A549 (cell line): ENCODE data around the gene TMEM217. TPM values are rescaled to one million over a fixed set of nuclear protein-coding genes. Genes with fewer than 3 reads are reported as not detected.

ENCODE experiments used
- ATAC-seq, 2 experiments: fragments of 200-7000 bp in 1 of 2; fragments of >200 bp in 1 of 2; cut with Nextera tagmentation in 1 of 2; cut with Tn5 transposase in 1 of 2; 3 replicates each; pipeline versions ENCODE4 v1.8.0 to v1.9.1; 2018 to 2020; ENCODE audit warnings: mild to moderate bottlenecking in 1 of 2, moderate library complexity in 1 of 2
- CTCF ChIA-PET: fragments of 300-600 bp; sonication (Branson Sonifier 250); formaldehyde crosslinking; extraction: SDS; loops from one replicate; lab custom pipeline; 2021; ENCODE audit warnings: antibody characterized with exemption, inconsistent platforms; lab: Yijun Ruan, JAX
- POLR2A ChIA-PET: fragments of 350-600 bp; formaldehyde crosslinking; extraction: SDS; loops from one replicate; lab custom pipeline; 2021; ENCODE audit warnings: antibody characterized with exemption, inconsistent platforms; lab: Yijun Ruan, JAX
- DNase-seq, 2 experiments: peaks; one replicate each; pipeline versions ENCODE4 v3.0.0 to v3.0.0-alpha.2; 2011 to 2016; ENCODE audit warnings: low read depth in 1 of 2, low spot score in 1 of 2
- FAIRE-seq: peaks from 2 replicates; lab custom pipeline; 2011; peaks lifted over from hg19 to GRCh38; lab: Jason Lieb, UNC
- H3K27ac ChIP-seq, 2 experiments: fragments of >200 bp; sonication (Bioruptor Twin); formaldehyde crosslinking; 3 replicates each; pipeline ENCODE4 v1.5.1; 2016 to 2017
- H3K4me1 ChIP-seq: fragments of >200 bp; sonication (Bioruptor Twin); formaldehyde crosslinking; 3 replicates; pipeline ENCODE4 v1.6.1; 2016
- H3K4me2 ChIP-seq: fragments of >200 bp; sonication (Bioruptor Twin); formaldehyde crosslinking; 3 replicates; pipeline ENCODE4 v1.6.1; 2016
- H3K4me3 ChIP-seq: fragments of >200 bp; sonication (Bioruptor Twin); formaldehyde crosslinking; 3 replicates; pipeline ENCODE4 v1.5.1; 2016
- H3K9me3 ChIP-seq: fragments of >200 bp; sonication (Bioruptor Twin); formaldehyde crosslinking; 3 replicates; pipeline ENCODE4 v1.6.1; 2016
- BHLHE40 ChIP-seq: IDR thresholded peaks from 2 replicates; pipeline ENCODE4 v1.6.1; 2012; ENCODE audit warnings: low read depth, low read length, inconsistent platforms
- CEBPB ChIP-seq, 2 experiments: fragments of >200 bp in 1 of 2; sonication (Bioruptor Twin) in 1 of 2; formaldehyde crosslinking in 1 of 2; IDR thresholded peaks; 2 replicates each; pipeline ENCODE4 v1.6.1; 2012 to 2016
- CTCF ChIP-seq: fragments of >200 bp; sonication (Bioruptor Twin); formaldehyde crosslinking; IDR thresholded peaks from 3 replicates; pipeline ENCODE4 v1.5.1; 2016
- ELK1 ChIP-seq: fragments of 150-350 bp; IDR thresholded peaks from 2 replicates; pipeline ENCODE4 v1.6.1; 2014; ENCODE audit warnings: low read depth, mild to moderate bottlenecking, low read length
- FOSB ChIP-seq: fragments of 250-450 bp; sonication (Bioruptor Pico); IDR thresholded peaks from 2 replicates; pipeline ENCODE4 v1.5.0; 2020; ENCODE audit warnings: mild to moderate bottlenecking, moderate library complexity
- FOXS1 ChIP-seq: fragments of 250-450 bp; sonication (Bioruptor Pico); IDR thresholded peaks from 2 replicates; pipeline ENCODE4 v1.5.0; 2020; ENCODE audit warnings: mild to moderate bottlenecking, moderate library complexity
- GATA3 ChIP-seq: IDR thresholded peaks from 2 replicates; pipeline ENCODE4 v1.6.1; 2012; ENCODE audit warnings: borderline replicate concordance
- HOXB13 ChIP-seq: fragments of 250-450 bp; sonication (Bioruptor Pico); IDR thresholded peaks from 2 replicates; pipeline ENCODE4 v1.5.0; 2020; ENCODE audit warnings: low read depth, mild to moderate bottlenecking, moderate library complexity
- JUN ChIP-seq, 2 experiments: fragments of >200 bp; sonication (Bioruptor Twin); formaldehyde crosslinking; IDR thresholded peaks; 2 replicates in 1 of 2; 3 replicates in 1 of 2; pipeline ENCODE4 v1.6.1; 2016 to 2017
- MAX ChIP-seq: IDR thresholded peaks from 2 replicates; pipeline ENCODE4 v1.6.1; 2012
- PBX3 ChIP-seq: IDR thresholded peaks from 2 replicates; pipeline ENCODE4 v1.6.1; 2012
- POLR2AphosphoS2 ChIP-seq: conservative IDR thresholded peaks from 2 replicates; pipeline ENCODE4 v1.6.1; 2012; ENCODE audit warnings: low read length, improper control_type of control experiment, inconsistent platforms
- RAD21 ChIP-seq, 2 experiments: fragments of >200 bp in 1 of 2; sonication (Bioruptor Twin) in 1 of 2; formaldehyde crosslinking in 1 of 2; IDR thresholded peaks in 1 of 2; conservative IDR thresholded peaks in 1 of 2; 2 replicates in 1 of 2; 3 replicates in 1 of 2; pipeline ENCODE4 v1.6.1; 2012 to 2018; ENCODE audit warnings: inconsistent platforms in 1 of 2
- SMC3 ChIP-seq: fragments of >200 bp; sonication (Bioruptor Twin); formaldehyde crosslinking; IDR thresholded peaks from 3 replicates; pipeline ENCODE4 v1.6.1; 2018; ENCODE audit warnings: inconsistent platforms
- ZC3H11A ChIP-seq: fragments of 450-650 bp; IDR thresholded peaks from 2 replicates; pipeline ENCODE4 v1.6.1; 2014; ENCODE audit warnings: antibody characterized with exemption, mild to moderate bottlenecking
- ZNF302 ChIP-seq: fragments of 250-450 bp; sonication (Bioruptor Pico); IDR thresholded peaks from 2 replicates; pipeline ENCODE4 v1.9.0; 2021; ENCODE audit warnings: inconsistent platforms, mild to moderate bottlenecking, moderate library complexity
- WGBS: methylation state at CpG from one replicate; pipeline ENCODE4 v1.1.6; 2017; ENCODE audit errors: missing lambda C conversion rate; 5-methylcytosine and 5-hydroxymethylcytosine counted together
- polyA plus RNA-seq, 4 experiments: library from polyadenylated mRNA; depleted of rRNA in 3 of 4; stranded (reverse); fragments of >200 nt; fragmentation: RNase III in 1 of 4; extraction: RNeasy Plus Mini Kit Qiagen cat#74134 plus additional on column Dnase treatment in 1 of 4; gene quantifications; 2 replicates in 3 of 4; 3 replicates in 1 of 4; pipeline ENCODE4 v1.2.3, GENCODE V29; 2011 to 2017

The TMEM217 gene
- polyA plus RNA-seq, 2 of the 4 experiments (the other 2 are of a cell fraction), result 0.59 to 1.6 TPM

GRCh38 chr6:37171201-37171969, 86.6 kb downstream of the TMEM217 start:
- peak in 1 of 2 experiments; percentile 4; a peak in 3 of 6 replicates for ATAC-seq
- Histone ChIP-seq H3K4me1 (peaks cover 21% of the 10 kb centered on the region), H3K27ac (peak overlapping the region; percentile 94 to 97), H3K4me2 (peak overlapping the region; percentile 73), H3K9me3 (no peaks in the 10 kb centered on the region), H3K4me3 (peak overlapping the region; percentile 92)
- DNase-seq, result no peak
- FAIRE-seq, result no peak
- TF ChIP-seq MAX, result no peak
- no peak for TF ChIP-seq BHLHE40
- no peak for TF ChIP-seq POLR2AphosphoS2
- TF ChIP-seq PBX3, result no peak
- TF ChIP-seq CEBPB (IDR thresholded peaks at IDR 0.05), result no peak
- no peak for TF ChIP-seq ELK1
- no peak for TF ChIP-seq ZNF302 (CRISPR knock-in tag)
- TF ChIP-seq FOSB, result no peak
- no peak for TF ChIP-seq GATA3
- ChIA-PET POLR2A (interaction anchor here (0.6 to 4.0 kb wide), 14 partner anchors 10 to 153 kb away, joined by 3 to 32 read pairs (median 7); no protein-coding TSS in a partner anchor), CTCF (interaction anchor here (0.6 to 18.4 kb wide), 36 partner anchors 10 to 418 kb away, joined by 3 to 449 read pairs (median 5); no protein-coding TSS in a partner anchor)
- under 1% methylated on average over 24 of the region's 45 CpGs for WGBS

GRCh38 chr6:37170273-37171200, 87.4 kb downstream of the TMEM217 start:
- H3K27ac ChIP-seq, result peak overlapping the region; percentile 94 to 97
- POLR2A ChIA-PET, result interaction anchor here (0.6 to 4.0 kb wide), 18 partner anchors 10 to 575 kb away, joined by 3 to 32 read pairs (median 8); no protein-coding TSS in a partner anchor
- H3K4me3 ChIP-seq, result peak overlapping the region; percentile 92
- DNase-seq (peak in 1 of 2 experiments; percentile 42), ATAC-seq (peak; percentile 63 to 66), FAIRE-seq (no peak)
- peak overlapping the region; percentile 73 for H3K4me2 ChIP-seq
- TF ChIP-seq HOXB13 (CRISPR knock-in tag) (no peak), PBX3 (no peak), SMC3 (peak; percentile 21; the same call in 2 of the 3 replicates), ZC3H11A (no peak), FOXS1 (CRISPR knock-in tag) (no peak), JUN (IDR thresholded peaks at IDR 0.05) (0 out of 5 replicates have a peak, but pooled peaks of 1 of the 2 experiments have one; percentile 11), RAD21 (conservative IDR thresholded peaks at IDR 0.05 in 1 of 2, IDR thresholded peaks at IDR 0.05 in 1 of 2) (no peak; a peak in 2 of 5 replicates), CTCF (peak; percentile 3; the same call in 1 of the 3 replicates)
- TF ChIP-seq, all 56 proteins: peak for 3
- Histone ChIP-seq H3K4me1 (peaks cover 21% of the 10 kb centered on the region), H3K9me3 (no peaks in the 10 kb centered on the region)
- CTCF ChIA-PET, result interaction anchor here (0.8 to 18.4 kb wide), 27 partner anchors 10 to 417 kb away, joined by 3 to 449 read pairs (median 5); no protein-coding TSS in a partner anchor
- 0% methylated on average over 4 of the region's 92 CpGs for WGBS
